Pericardium fibroblast (primary cell): ENCODE data around the gene TRIP13. TPM values are rescaled to one million over a fixed set of nuclear protein-coding genes. Genes with fewer than 3 reads are reported as not detected.

Source experiments
- total RNA-seq: library from RNA; depleted of rRNA; stranded (reverse); fragments of >200 nt; gene quantifications from 2 replicates; pipeline ENCODE4 v1.2.3, GENCODE V29; 2015

TRIP13 gene, protein sequence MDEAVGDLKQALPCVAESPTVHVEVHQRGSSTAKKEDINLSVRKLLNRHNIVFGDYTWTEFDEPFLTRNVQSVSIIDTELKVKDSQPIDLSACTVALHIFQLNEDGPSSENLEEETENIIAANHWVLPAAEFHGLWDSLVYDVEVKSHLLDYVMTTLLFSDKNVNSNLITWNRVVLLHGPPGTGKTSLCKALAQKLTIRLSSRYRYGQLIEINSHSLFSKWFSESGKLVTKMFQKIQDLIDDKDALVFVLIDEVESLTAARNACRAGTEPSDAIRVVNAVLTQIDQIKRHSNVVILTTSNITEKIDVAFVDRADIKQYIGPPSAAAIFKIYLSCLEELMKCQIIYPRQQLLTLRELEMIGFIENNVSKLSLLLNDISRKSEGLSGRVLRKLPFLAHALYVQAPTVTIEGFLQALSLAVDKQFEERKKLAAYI
- total RNA-seq: 2.0 and 3.8 TPM in 2 replicates

GRCh38 chr5:892394-893136 is at the start of gene TRIP13, which contains the start of gene BRD9:
TRIP13 (plus strand) TSS chr5:892884; CDS start chr5:892999, 115 bp downstream.
BRD9 (minus strand) TSS chr5:892801; CDS start chr5:892657, 144 bp downstream.

DNA sequence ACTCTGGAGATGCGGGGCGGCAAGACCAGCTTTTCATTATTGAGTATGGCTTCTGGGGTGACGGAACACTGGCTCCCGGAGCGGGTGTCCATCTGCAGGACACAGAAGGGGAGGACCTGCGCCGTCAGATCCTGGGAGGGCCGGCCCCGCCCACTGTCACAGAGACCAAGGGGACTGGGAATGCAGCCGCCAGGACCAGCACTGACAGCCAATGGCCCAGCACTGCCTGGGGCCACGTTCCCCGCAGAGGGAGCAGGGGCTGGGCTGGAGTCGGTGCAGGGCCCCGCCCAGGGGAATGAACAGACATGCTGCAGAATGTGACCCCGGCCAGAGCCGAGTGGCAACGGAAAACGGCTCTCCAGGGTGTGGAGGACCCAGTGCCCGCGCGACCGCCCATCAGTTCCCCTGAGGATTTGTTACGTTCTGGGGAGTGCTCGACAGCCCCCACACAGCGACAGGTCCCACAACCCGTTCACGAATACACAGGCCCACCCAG is 42.1 kb upstream of the TRIP13 start, which contains the start of gene ZDHHC11:
TSS of gene ZDHHC11 (minus strand) at position 476 of the 496 bp plus-strand sequence. CDS start at position 92, 384 bp downstream.

Other genes with a start within 250 kb of the TRIP13 start
- gene TPPP, start 199.5 kb upstream of the TRIP13 start, total RNA-seq: 0.17 and 0.35 TPM in 2 replicates
- gene ZDHHC11B, start 108.2 kb upstream of the TRIP13 start, total RNA-seq: not detected in 2 replicates
- 0.47 and 0.85 TPM in 2 replicates for gene ZDHHC11, start 41.9 kb upstream of the TRIP13 start, total RNA-seq
- 14.9 and 23.5 TPM in 2 replicates for gene BRD9, start 83 bp upstream of the TRIP13 start, total RNA-seq
- gene NKD2, start 115.9 kb downstream of the TRIP13 start, total RNA-seq: 0.09 and 62.8 TPM in 2 replicates
- 3.9 and 6.8 TPM in 2 replicates for gene SLC12A7, start 219.2 kb downstream of the TRIP13 start, total RNA-seq